BLaER1 treated with 17β-estradiol and CSF1 and Interleukin-3, amounts not matched to agents 10 nM and 100 nM (cell line): ENCODE results near the gene EFCAB9.
"Not testable (repeated sequence)": the region's sequence is repeated elsewhere in the genome, so short reads cannot be mapped to it uniquely, and the experiment has no call there.

ENCODE experiments used
- H3K27ac ChIP-seq, 11 experiments: shearing (Covaris generic); formaldehyde crosslinking; 2 replicates each; pipeline ENCODE4 v1.8.1; 2022
- H3K27me3 ChIP-seq, 11 experiments: shearing (Covaris generic); formaldehyde crosslinking; 2 replicates each; pipeline ENCODE4 v1.8.1; 2022
- H3K36me3 ChIP-seq, 11 experiments: shearing (Covaris generic); formaldehyde crosslinking; 2 replicates each; pipeline ENCODE4 v1.8.1; 2022
- H3K4me1 ChIP-seq, 10 experiments: shearing (Covaris generic); formaldehyde crosslinking; 2 replicates each; pipeline ENCODE4 v1.8.1; 2022
- H3K4me2 ChIP-seq, 11 experiments: shearing (Covaris generic); formaldehyde crosslinking; 2 replicates each; pipeline ENCODE4 v1.8.1; 2022
- H3K4me3 ChIP-seq, 10 experiments: shearing (Covaris generic); formaldehyde crosslinking; 2 replicates each; pipeline ENCODE4 v1.8.1; 2022
- H3K9ac ChIP-seq, 11 experiments: shearing (Covaris generic); formaldehyde crosslinking; 2 replicates each; pipeline ENCODE4 v1.8.1; 2022
- H3K9me3 ChIP-seq, 11 experiments: shearing (Covaris generic); formaldehyde crosslinking; replicated peaks in 1 of 11; 2 replicates each; pipeline ENCODE4 v1.8.1; 2022
- H4K20me1 ChIP-seq, 11 experiments: shearing (Covaris generic); formaldehyde crosslinking; 2 replicates each; pipeline ENCODE4 v1.8.1; 2022
- Cebpa-rat ChIP-seq, 11 experiments: shearing (Covaris generic); IDR thresholded peaks; 2 replicates each; pipeline ENCODE4 v1.8.1; 2022

EFCAB9 gene

GRCh38 chr5:172149073-172149472 lies 44.9 kb upstream of the EFCAB9 start:
- Histone ChIP-seq H3K27ac (peak overlapping the region in 10 of 11 experiments; percentile 36 to 91 (median 78); a peak in 17 of 22 replicates), H3K36me3 (peaks cover 60 to 79% (median 68%) of the 10 kb centered on the region in 11 experiments), H3K9me3 (no peaks in the 10 kb centered on the region), H3K4me2 (peak overlapping the region in 6 of 11 experiments; percentile 25 to 90 (median 81); a peak in 10 of 22 replicates), H3K27me3 (no peaks in the 10 kb centered on the region), H4K20me1 (peaks cover 37 to 83% (median 54%) of the 10 kb centered on the region in 11 experiments), H3K4me1 (peaks cover 83 to 100% (median 99%) of the 10 kb centered on the region in 10 experiments), H3K4me3 (no peak overlapping the region), H3K9ac (peak overlapping the region in 7 of 11 experiments; percentile 13 to 71 (median 32); a peak in 9 of 22 replicates)
- no peak for TF ChIP-seq Cebpa-rat (IDR thresholded peaks at IDR 0.05)

- Histone ChIP-seq H4K20me1 (peaks cover 33 to 83% (median 50%) of the 10 kb centered on the region in 11 experiments; a peak in 21 of 22 replicates), H3K4me1 (peaks cover 82 to 100% (median 99%) of the 10 kb centered on the region in 10 experiments), H3K9ac (peak overlapping the region in 7 of 11 experiments; percentile 13 to 71 (median 67); a peak in 10 of 22 replicates), H3K27ac (peak overlapping the region in 9 of 11 experiments; percentile 36 to 91 (median 78); a peak in 17 of 22 replicates), H3K36me3 (peaks cover 64 to 82% (median 72%) of the 10 kb centered on the region in 11 experiments), H3K4me2 (peak overlapping the region in 6 of 11 experiments; percentile 71 to 90 (median 81); a peak in 11 of 22 replicates)
- not testable (repeated sequence) for H3K27me3 ChIP-seq, H3K4me3 ChIP-seq, H3K9me3 ChIP-seq
These were observed 44.5 kb upstream of the EFCAB9 start for GRCh38 chr5:172149481-172149880.

- peak overlapping the region; percentile 68 to 91 (median 75) for H3K27ac ChIP-seq
- peak overlapping the region; percentile 61 to 90 (median 72) for H3K4me2 ChIP-seq
- peak overlapping the region; percentile 50 to 77 (median 69) for H3K9ac ChIP-seq
- H4K20me1 ChIP-seq = peaks cover 21 to 74% (median 39%) of the 10 kb centered on the region in 11 experiments; a peak in 20 of 22 replicates
- peaks cover 69 to 89% (median 79%) of the 10 kb centered on the region in 11 experiments for H3K36me3 ChIP-seq
- no peaks in the 10 kb centered on the region for H3K27me3 ChIP-seq
- peak overlapping the region in 3 of 10 experiments; percentile 1 to 15 (median 9); a peak in 5 of 20 replicates for H3K4me3 ChIP-seq
- no peak for TF ChIP-seq Cebpa-rat (IDR thresholded peaks at IDR 0.05)
- no peaks in the 10 kb centered on the region for H3K9me3 ChIP-seq
- H3K4me1 ChIP-seq = peaks cover 78 to 99% (median 97%) of the 10 kb centered on the region in 10 experiments
These were observed 43.2 kb upstream of the EFCAB9 start for GRCh38 chr5:172150514-172151425.

- no peak overlapping the region; a peak in 2 of 20 replicates for H3K4me3 ChIP-seq
- H3K4me2 ChIP-seq = peak overlapping the region; percentile 61 to 90 (median 72)
- peak overlapping the region; percentile 38 to 91 (median 75); a peak in 19 of 22 replicates for H3K27ac ChIP-seq
- H3K9me3 ChIP-seq = no peaks in the 10 kb centered on the region
- H4K20me1 ChIP-seq = peaks cover 16 to 74% (median 39%) of the 10 kb centered on the region in 11 experiments; a peak in 19 of 22 replicates
- TF ChIP-seq Cebpa-rat (IDR thresholded peaks at IDR 0.05) = no peak
- H3K27me3 ChIP-seq = no peaks in the 10 kb centered on the region
- H3K4me1 ChIP-seq = peaks cover 78 to 99% (median 97%) of the 10 kb centered on the region in 10 experiments
- H3K9ac ChIP-seq = peak overlapping the region in 9 of 11 experiments; percentile 13 to 77 (median 67); a peak in 14 of 22 replicates
- peaks cover 72 to 89% (median 79%) of the 10 kb centered on the region in 11 experiments for H3K36me3 ChIP-seq
These were observed 42.2 kb upstream of the EFCAB9 start for GRCh38 chr5:172151661-172152210.

GRCh38 chr5:172153695-172154094 lies 40.3 kb upstream of the EFCAB9 start:
- Histone ChIP-seq H3K36me3 (peaks cover 70 to 89% (median 77%) of the 10 kb centered on the region in 11 experiments), H3K27me3 (no peaks in the 10 kb centered on the region), H3K9me3 (0 out of 22 replicates have a peak, but pooled peaks cover 0 to 7% (median 0%) of the 10 kb centered on the region in 11 experiments), H4K20me1 (peaks cover 5 to 69% (median 31%) of the 10 kb centered on the region in 11 experiments; a peak in 17 of 22 replicates), H3K9ac (peak overlapping the region in 10 of 11 experiments; percentile 7 to 72 (median 50); a peak in 16 of 22 replicates), H3K4me3 (peak overlapping the region in 1 of 10 experiments; percentile 33; a peak in 2 of 20 replicates), H3K4me2 (peak overlapping the region; percentile 2 to 85 (median 71); a peak in 21 of 22 replicates), H3K27ac (peak overlapping the region; percentile 49 to 91 (median 74); a peak in 21 of 22 replicates), H3K4me1 (peaks cover 74 to 99% (median 93%) of the 10 kb centered on the region in 10 experiments)
- TF ChIP-seq Cebpa-rat (IDR thresholded peaks at IDR 0.05) = no peak

- H3K27me3 ChIP-seq, H3K4me3 ChIP-seq, H3K9me3 ChIP-seq, H3K9ac ChIP-seq: not testable (repeated sequence)
- peak overlapping the region in 3 of 11 experiments; percentile 13 to 29 (median 29); a peak in 3 of 22 replicates for H3K27ac ChIP-seq
- peaks cover 83 to 99% (median 93%) of the 10 kb centered on the region in 10 experiments for H3K4me1 ChIP-seq
- H4K20me1 ChIP-seq = peaks cover 17 to 77% (median 41%) of the 10 kb centered on the region in 11 experiments; a peak in 20 of 22 replicates
- peak overlapping the region in 7 of 11 experiments; percentile 25 to 82 (median 73); a peak in 9 of 22 replicates for H3K4me2 ChIP-seq
- H3K36me3 ChIP-seq = peaks cover 66 to 82% (median 71%) of the 10 kb centered on the region in 11 experiments
These were observed 38.9 kb upstream of the EFCAB9 start for GRCh38 chr5:172155101-172155500.

GRCh38 chr5:172156541-172156994 lies 37.4 kb upstream of the EFCAB9 start:
- Histone ChIP-seq H3K9ac (peak overlapping the region in 10 of 11 experiments; percentile 3 to 48 (median 22); a peak in 8 of 22 replicates), H3K4me3 (peak overlapping the region in 2 of 10 experiments; percentile 1 to 25; a peak in 2 of 20 replicates), H4K20me1 (peaks cover 28 to 83% (median 52%) of the 10 kb centered on the region in 11 experiments), H3K36me3 (peaks cover 62 to 78% (median 70%) of the 10 kb centered on the region in 11 experiments), H3K27ac (peak overlapping the region; percentile 17 to 66 (median 39); a peak in 16 of 22 replicates), H3K9me3 (0 out of 22 replicates have a peak, but pooled peaks cover 0 to 7% (median 0%) of the 10 kb centered on the region in 11 experiments), H3K4me1 (peaks cover 83 to 100% (median 93%) of the 10 kb centered on the region in 10 experiments), H3K27me3 (no peaks in the 10 kb centered on the region), H3K4me2 (peak overlapping the region; percentile 58 to 85 (median 74))
- TF ChIP-seq Cebpa-rat (IDR thresholded peaks at IDR 0.05) = no peak

GRCh38 chr5:172159016-172159415 lies 35.0 kb upstream of the EFCAB9 start:
- Histone ChIP-seq H3K4me1 (peaks cover 81 to 100% (median 93%) of the 10 kb centered on the region in 10 experiments), H3K36me3 (peaks cover 46 to 82% (median 58%) of the 10 kb centered on the region in 11 experiments), H3K27me3 (no peaks in the 10 kb centered on the region), H3K4me3 (no peak overlapping the region), H4K20me1 (peaks cover 53 to 94% (median 76%) of the 10 kb centered on the region in 11 experiments), H3K27ac (peak overlapping the region in 4 of 11 experiments; percentile 9 to 41 (median 28); a peak in 3 of 22 replicates), H3K9me3 (0 out of 22 replicates have a peak, but pooled peaks cover 0 to 7% (median 0%) of the 10 kb centered on the region in 11 experiments), H3K4me2 (peak overlapping the region; percentile 39 to 70 (median 57); a peak in 21 of 22 replicates), H3K9ac (no peak overlapping the region)
- TF ChIP-seq Cebpa-rat (IDR thresholded peaks at IDR 0.05) = no peak
